H9 (cell line): ENCODE data around the gene ZKSCAN5. TPM values are rescaled to one million over a fixed set of nuclear protein-coding genes. Genes with fewer than 3 reads are reported as not detected.
"Not testable (repeated sequence)": the region's sequence is repeated elsewhere in the genome, so short reads cannot be mapped to it uniquely, and the experiment has no call there.

Experiments used
- DNase-seq: peaks from one replicate; pipeline ENCODE4 v3.0.0-alpha.2; 2017
- H2AFZ ChIP-seq: one replicate; pipeline ENCODE4 v1.6.1; 2013; ENCODE audit warnings: mild to moderate bottlenecking, low read length, control low read depth, moderate library complexity
- H2AK5ac ChIP-seq: 2 replicates; pipeline ENCODE4 v1.6.1; 2013; ENCODE audit warnings: low read length, control low read depth, mixed read lengths; ENCODE audit not compliant: insufficient read length
- H2BK120ac ChIP-seq: one replicate; pipeline ENCODE4 v1.6.1; 2013; ENCODE audit warnings: low read depth, mild to moderate bottlenecking, low read length, control low read depth, inconsistent platforms; ENCODE audit not compliant: poor library complexity, severe bottlenecking
- H2BK12ac ChIP-seq: 2 replicates; pipeline ENCODE4 v1.6.1; 2013; ENCODE audit warnings: low read length, control low read depth, mixed read lengths, low read depth; ENCODE audit not compliant: insufficient read length
- H2BK15ac ChIP-seq: 2 replicates; pipeline ENCODE4 v1.6.1; 2013; ENCODE audit warnings: low read depth, low read length, control low read depth
- H2BK20ac ChIP-seq: one replicate; pipeline ENCODE4 v1.6.1; 2013; ENCODE audit warnings: low read depth, mild to moderate bottlenecking, low read length, control low read depth, inconsistent platforms; ENCODE audit not compliant: poor library complexity, severe bottlenecking
- H2BK5ac ChIP-seq: 2 replicates; pipeline ENCODE4 v1.6.1; 2013; ENCODE audit warnings: low read length, control low read depth, mixed read lengths; ENCODE audit not compliant: insufficient read length
- H3K14ac ChIP-seq: 2 replicates; pipeline ENCODE4 v1.6.1; 2013; ENCODE audit warnings: low read length, control low read depth; ENCODE audit not compliant: insufficient read depth
- H3K18ac ChIP-seq: 2 replicates; pipeline ENCODE4 v1.6.1; 2013; ENCODE audit warnings: low read depth, mild to moderate bottlenecking, mixed read lengths, low read length, control low read depth; ENCODE audit not compliant: insufficient read length
- H3K23ac ChIP-seq: 2 replicates; pipeline ENCODE4 v1.6.1; 2013; ENCODE audit warnings: low read length, control low read depth, mixed read lengths, low read depth; ENCODE audit not compliant: insufficient read length
- H3K23me2 ChIP-seq: 2 replicates; pipeline ENCODE4 v1.6.1; 2013; ENCODE audit warnings: low read depth, mild to moderate bottlenecking, mixed read lengths, low read length, control low read depth; ENCODE audit not compliant: insufficient read length, poor library complexity, severe bottlenecking
- H3K27ac ChIP-seq: 2 replicates; pipeline ENCODE4 v1.5.1; 2013; ENCODE audit warnings: low read length, control low read depth, mixed read lengths, low read depth; ENCODE audit not compliant: insufficient read length
- H3K27me3 ChIP-seq: 2 replicates; pipeline ENCODE4 v1.6.1; 2013; ENCODE audit warnings: low read length, control low read depth, inconsistent platforms; ENCODE audit not compliant: insufficient read depth
- H3K4ac ChIP-seq: 2 replicates; pipeline ENCODE4 v1.6.1; 2013; ENCODE audit warnings: low read depth, mild to moderate bottlenecking, control low read depth, inconsistent platforms, low read length, moderate library complexity
- H3K4me1 ChIP-seq: 2 replicates; pipeline ENCODE4 v1.6.1; 2013; ENCODE audit warnings: low read length, control low read depth, inconsistent platforms; ENCODE audit not compliant: insufficient read depth
- H3K4me2 ChIP-seq: 2 replicates; pipeline ENCODE4 v1.6.1; 2013; ENCODE audit warnings: low read length, control low read depth, mixed read lengths; ENCODE audit not compliant: insufficient read length, insufficient read depth
- H3K56ac ChIP-seq: 2 replicates; pipeline ENCODE4 v1.6.1; 2013; ENCODE audit warnings: low read depth, mild to moderate bottlenecking, mixed read lengths, low read length, control low read depth; ENCODE audit not compliant: insufficient read length
- H3K79me1 ChIP-seq: 2 replicates; pipeline ENCODE4 v1.6.1; 2013; ENCODE audit warnings: low read depth, mild to moderate bottlenecking, moderate library complexity, low read length, control low read depth, inconsistent platforms; ENCODE audit not compliant: insufficient read depth, poor library complexity, severe bottlenecking
- H3K79me2 ChIP-seq: 2 replicates; pipeline ENCODE4 v1.6.1; 2013; ENCODE audit warnings: low read length, control low read depth, inconsistent platforms; ENCODE audit not compliant: insufficient read depth
- H3K9ac ChIP-seq: 2 replicates; pipeline ENCODE4 v1.6.1; 2013; ENCODE audit warnings: low read length, control low read depth, mixed read lengths; ENCODE audit not compliant: insufficient read length; ENCODE audit errors: extremely low read depth
- H3K9me3 ChIP-seq: one replicate; pipeline ENCODE4 v1.6.1; 2013; ENCODE audit warnings: low read depth, low read length, inconsistent platforms; ENCODE audit not compliant: control insufficient read depth
- H3T11ph ChIP-seq: one replicate; pipeline ENCODE4 v1.6.1; 2013; ENCODE audit warnings: mild to moderate bottlenecking, low read length, control low read depth, inconsistent platforms
- H4K20me1 ChIP-seq: one replicate; pipeline ENCODE4 v1.6.1; 2013; ENCODE audit not compliant: control insufficient read depth, insufficient read length, insufficient read depth
- H4K5ac ChIP-seq: 2 replicates; pipeline ENCODE4 v1.6.1; 2013; ENCODE audit warnings: low read depth, mild to moderate bottlenecking, mixed read lengths, low read length, control low read depth; ENCODE audit not compliant: insufficient read length
- H4K8ac ChIP-seq: replicated peaks from 2 replicates; pipeline ENCODE4 v1.6.1; 2013; ENCODE audit warnings: low read length, control low read depth, mixed read lengths, low read depth; ENCODE audit not compliant: insufficient read length
- H4K91ac ChIP-seq: 2 replicates; pipeline ENCODE4 v1.6.1; 2013; ENCODE audit warnings: low read depth, mild to moderate bottlenecking, moderate library complexity, mixed read lengths, low read length, control low read depth; ENCODE audit not compliant: insufficient read length
- H3K27ac Mint-ChIP-seq, 3 experiments: 2 replicates in 2 of 3; 3 replicates in 1 of 3; pipeline ENCODE4 v1.8.0; 2020 to 2021; ENCODE audit warnings: mixed read lengths in 3 of 3, mild to moderate bottlenecking in 1 of 3, moderate library complexity in 1 of 3
- H3K27me3 Mint-ChIP-seq: 2 replicates; pipeline ENCODE4 v1.8.0; 2021; ENCODE audit warnings: low read depth, mild to moderate bottlenecking, moderate library complexity, mixed read lengths
- H3K36me3 Mint-ChIP-seq, 3 experiments: 2 replicates in 2 of 3; 3 replicates in 1 of 3; pipeline ENCODE4 v1.8.0; 2020 to 2021; ENCODE audit warnings: low read depth in 3 of 3, mixed read lengths in 3 of 3; ENCODE audit not compliant: insufficient read depth in 1 of 3
- H3K4me1 Mint-ChIP-seq, 2 experiments: 2 replicates each; pipeline ENCODE4 v1.8.0; 2020; ENCODE audit warnings: mixed read lengths in 2 of 2
- H3K4me3 Mint-ChIP-seq, 2 experiments: 2 replicates in 1 of 2; 3 replicates in 1 of 2; pipeline ENCODE4 v1.8.0; 2020 to 2021; ENCODE audit warnings: mild to moderate bottlenecking in 2 of 2, mixed read lengths in 2 of 2, moderate library complexity in 1 of 2
- H3K9me3 Mint-ChIP-seq, 2 experiments: 2 replicates in 1 of 2; 3 replicates in 1 of 2; pipeline ENCODE4 v1.8.0; 2020; ENCODE audit warnings: mild to moderate bottlenecking in 2 of 2, mixed read lengths in 2 of 2, moderate library complexity in 1 of 2
- WGBS: extraction: QIAGEN DNeasy Blood & Tissue Kit; methylation state at CpG from one replicate; pipeline ENCODE4 v1.1.7; 2013; ENCODE audit warnings: missing lambda C conversion rate, low lambda C conversion rate, mixed read lengths; ENCODE audit not compliant: insufficient read length; ENCODE audit errors: extremely low coverage; 5-methylcytosine and 5-hydroxymethylcytosine counted together
- total RNA-seq: library from RNA; stranded (reverse); gene quantifications from 2 replicates; pipeline ENCODE4 v1.2.1, GENCODE V29; 2021

Gene ZKSCAN5
- total RNA-seq, 1 experiment from 2014 or later, result 16.6 TPM

GRCh38 chr7:99549545-99549944 is 45.1 kb downstream of the ZKSCAN5 start:
- H3K4me2 ChIP-seq, H2BK15ac ChIP-seq: not testable (repeated sequence)
- WGBS, result no CpG with 5 or more reads among the region's 2 CpGs

More at GRCh38 chr7:99549545-99549944, 45.1 kb downstream of the ZKSCAN5 start:
- not testable (repeated sequence) for H2AFZ ChIP-seq, H3K27ac ChIP-seq, H2AK5ac ChIP-seq, H3K79me2 ChIP-seq, H4K5ac ChIP-seq, H3K4me1 ChIP-seq, H3K4ac ChIP-seq, H3K79me1 ChIP-seq, H3K9me3 ChIP-seq, H2BK20ac ChIP-seq, H3K9ac ChIP-seq, H4K8ac ChIP-seq, H3K27me3 Mint-ChIP-seq, H3K56ac ChIP-seq, H3K14ac ChIP-seq, H3K23ac ChIP-seq, H2BK120ac ChIP-seq, H3K27ac Mint-ChIP-seq, H2BK12ac ChIP-seq, H3K4me3 Mint-ChIP-seq, H4K91ac ChIP-seq, H3K23me2 ChIP-seq, DNase-seq, H2BK5ac ChIP-seq, H4K20me1 ChIP-seq, H3T11ph ChIP-seq, H3K18ac ChIP-seq, H3K27me3 ChIP-seq
- Mint-ChIP-seq H3K36me3 (peaks cover 32 to 40% (median 38%) of the 10 kb centered on the region in 3 experiments), H3K4me1 (peaks cover 9 to 14% of the 10 kb centered on the region in 2 experiments; a peak in 3 of 4 replicates), H3K9me3 (peaks cover 33 to 37% of the 10 kb centered on the region in 2 experiments)
